Hematopoietic multipotent progenitor cell treated with erythropoietin and hydrocortisone succinate and interleukin-3 and kit ligand, for 17 days (in vitro differentiated cells): ENCODE results near the gene C1QL4.
A peak's percentile ranks its signal among the peaks of the same experiment; 100 is the strongest.

Experiments
- DNase-seq: peaks from one replicate; pipeline ENCODE4 v3.0.0-alpha.2; 2015; ENCODE audit warnings: low spot score

The C1QL4 gene

GRCh38 chr12:49347311-49348193 is 10.6 kb upstream of the C1QL4 start:
- peak; percentile 72 for DNase-seq

- DNase-seq, result no peak
Measured at GRCh38 chr12:49346659-49347310, 9.8 kb upstream of the C1QL4 start, which contains the start of gene DNAJC22. Gene DNAJC22 (plus strand): TSS chr12:49346888. CDS start chr12:49348873, 1,985 bp downstream.

- DNase-seq, result no peak
Measured at GRCh38 chr12:49345825-49346658, 9.1 kb upstream of the C1QL4 start.

- DNase-seq, result no peak
Measured at GRCh38 chr12:49345051-49345824, 8.2 kb upstream of the C1QL4 start.

GRCh38 chr12:49344486-49345050 is 7.6 kb upstream of the C1QL4 start:
- DNase-seq, result no peak

GRCh38 chr12:49342914-49343731 is 6.1 kb upstream of the C1QL4 start:
- no peak for DNase-seq

GRCh38 chr12:49342066-49342913 is 5.3 kb upstream of the C1QL4 start:
- peak; percentile 76 for DNase-seq

- DNase-seq, result no peak
Measured at GRCh38 chr12:49341777-49342065, 4.7 kb upstream of the C1QL4 start.

- DNase-seq, result no peak
Measured at GRCh38 chr12:49340971-49341776, 4.2 kb upstream of the C1QL4 start.

GRCh38 chr12:49340095-49340870 is 3.3 kb upstream of the C1QL4 start:
- DNase-seq, result no peak

- DNase-seq, result no peak
Measured at GRCh38 chr12:49339464-49339861, 2.5 kb upstream of the C1QL4 start.

GRCh38 chr12:49338830-49339463 is 2.0 kb upstream of the C1QL4 start:
- DNase-seq, result no peak

GRCh38 chr12:49335955-49336644 is 888 bp downstream of the C1QL4 start:
- DNase-seq, result no peak

GRCh38 chr12:49335118-49335954 is 1.7 kb downstream of the C1QL4 start:
- DNase-seq, result no peak

GRCh38 chr12:49334681-49335080 is 2.3 kb downstream of the C1QL4 start:
- no peak for DNase-seq

GRCh38 chr12:49334226-49334625 is 2.8 kb downstream of the C1QL4 start:
- DNase-seq, result no peak
